Measurements from ENCODE around the gene PALB2. TPM values are rescaled to one million over a fixed set of nuclear protein-coding genes. Genes with fewer than 3 reads are reported as not detected.

Gene PALB2
- polyA plus RNA-seq, 3 donors, result 2.3 to 3.3 (median 2.5) TPM

DNA sequence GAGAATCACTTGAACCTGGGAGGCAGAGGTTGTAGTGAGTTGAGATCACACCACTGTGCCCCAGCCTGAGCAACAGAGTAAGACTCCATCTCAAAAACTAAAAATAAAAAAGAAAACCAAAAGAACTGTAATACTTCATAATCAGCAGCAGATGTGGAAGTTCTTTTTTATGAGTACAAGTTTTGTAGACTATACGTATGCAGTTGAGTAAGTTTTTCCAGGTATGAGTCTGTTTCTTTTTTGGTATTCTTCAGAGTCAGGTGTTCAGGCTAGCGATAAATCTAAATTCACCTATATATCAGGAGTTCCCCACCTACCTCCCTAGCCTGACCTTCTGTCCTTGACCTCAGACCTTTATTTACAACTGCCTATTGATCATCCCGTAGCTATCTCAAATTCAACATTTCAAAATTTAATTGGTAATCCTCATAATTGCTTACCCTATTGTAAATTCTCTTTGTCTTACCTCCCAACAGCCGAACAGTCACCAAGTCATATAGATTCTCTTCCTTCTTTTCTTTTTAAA, 10.9 kb upstream of the PALB2 start:
- intact Hi-C loops (cut with micrococcal nuclease), result no loop called here
- Mint-ChIP-seq H3K27me3 (ENCODE audit: low read depth in 3 of 3) (peaks cover 0 to 2% (median 0%) of the 10 kb centered on the region in 3 donors), H3K27ac (no peak overlapping the region), H3K36me3 (peaks cover 52 to 75% of the 10 kb centered on the region in 2 donors), H3K9me3 (no peaks in the 10 kb centered on the region), H3K4me3 (no peak overlapping the region), H3K4me1 (peaks cover 4% of the 10 kb centered on the region)
- TF ChIP-seq, protein P1, sequence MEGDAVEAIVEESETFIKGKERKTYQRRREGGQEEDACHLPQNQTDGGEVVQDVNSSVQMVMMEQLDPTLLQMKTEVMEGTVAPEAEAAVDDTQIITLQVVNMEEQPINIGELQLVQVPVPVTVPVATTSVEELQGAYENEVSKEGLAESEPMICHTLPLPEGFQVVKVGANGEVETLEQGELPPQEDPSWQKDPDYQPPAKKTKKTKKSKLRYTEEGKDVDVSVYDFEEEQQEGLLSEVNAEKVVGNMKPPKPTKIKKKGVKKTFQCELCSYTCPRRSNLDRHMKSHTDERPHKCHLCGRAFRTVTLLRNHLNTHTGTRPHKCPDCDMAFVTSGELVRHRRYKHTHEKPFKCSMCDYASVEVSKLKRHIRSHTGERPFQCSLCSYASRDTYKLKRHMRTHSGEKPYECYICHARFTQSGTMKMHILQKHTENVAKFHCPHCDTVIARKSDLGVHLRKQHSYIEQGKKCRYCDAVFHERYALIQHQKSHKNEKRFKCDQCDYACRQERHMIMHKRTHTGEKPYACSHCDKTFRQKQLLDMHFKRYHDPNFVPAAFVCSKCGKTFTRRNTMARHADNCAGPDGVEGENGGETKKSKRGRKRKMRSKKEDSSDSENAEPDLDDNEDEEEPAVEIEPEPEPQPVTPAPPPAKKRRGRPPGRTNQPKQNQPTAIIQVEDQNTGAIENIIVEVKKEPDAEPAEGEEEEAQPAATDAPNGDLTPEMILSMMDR (IDR thresholded peaks at IDR 0.05), result no peak
- Histone ChIP-seq H4K20me1 (ENCODE audit: insufficient read depth, low read length) (peaks cover 52% of the 10 kb centered on the region), H3K27ac (ENCODE audit: low read depth in 1 of 2, low read length in 2 of 2) (no peak overlapping the region), H3K36me3 (replicated peaks in 1 of 2; ENCODE audit: control insufficient read depth in 1 of 2, insufficient read depth in 2 of 2, low read length in 2 of 2) (peaks cover 39 to 84% of the 10 kb centered on the region in 2 donors), H3K79me2 (ENCODE audit: insufficient read depth, low read length) (peaks cover 75% of the 10 kb centered on the region), H3K9ac (ENCODE audit: insufficient read depth, low read length, poor library complexity, severe bottlenecking) (no peak overlapping the region), H2AFZ (ENCODE audit: insufficient read depth, low read depth, low read length, poor library complexity, severe bottlenecking) (no peak overlapping the region), H3K4me1 (ENCODE audit: control insufficient read depth in 1 of 2, insufficient read depth in 2 of 2, low read length in 2 of 2) (no peaks in the 10 kb centered on the region), H3K27me3 (ENCODE audit: control insufficient read depth in 2 of 2, insufficient read depth in 2 of 2, low read length in 2 of 2) (no peaks in the 10 kb centered on the region), H3K4me2 (replicated peaks; ENCODE audit: extremely low read depth, low read length, poor library complexity, severe bottlenecking) (no peak overlapping the region), H3K9me3 (replicated peaks in 1 of 2; ENCODE audit: control insufficient read depth in 1 of 2, insufficient read depth in 1 of 2, low read length in 2 of 2) (no peaks in the 10 kb centered on the region), H3K4me3 (replicated peaks in 1 of 3; ENCODE audit: low read depth in 2 of 3, low read length in 3 of 3) (no peak overlapping the region)
- 88% methylated on average over 2 of the region's 4 CpGs for WGBS (ENCODE audit: insufficient coverage)
- DNase-seq, result no peak

DNA sequence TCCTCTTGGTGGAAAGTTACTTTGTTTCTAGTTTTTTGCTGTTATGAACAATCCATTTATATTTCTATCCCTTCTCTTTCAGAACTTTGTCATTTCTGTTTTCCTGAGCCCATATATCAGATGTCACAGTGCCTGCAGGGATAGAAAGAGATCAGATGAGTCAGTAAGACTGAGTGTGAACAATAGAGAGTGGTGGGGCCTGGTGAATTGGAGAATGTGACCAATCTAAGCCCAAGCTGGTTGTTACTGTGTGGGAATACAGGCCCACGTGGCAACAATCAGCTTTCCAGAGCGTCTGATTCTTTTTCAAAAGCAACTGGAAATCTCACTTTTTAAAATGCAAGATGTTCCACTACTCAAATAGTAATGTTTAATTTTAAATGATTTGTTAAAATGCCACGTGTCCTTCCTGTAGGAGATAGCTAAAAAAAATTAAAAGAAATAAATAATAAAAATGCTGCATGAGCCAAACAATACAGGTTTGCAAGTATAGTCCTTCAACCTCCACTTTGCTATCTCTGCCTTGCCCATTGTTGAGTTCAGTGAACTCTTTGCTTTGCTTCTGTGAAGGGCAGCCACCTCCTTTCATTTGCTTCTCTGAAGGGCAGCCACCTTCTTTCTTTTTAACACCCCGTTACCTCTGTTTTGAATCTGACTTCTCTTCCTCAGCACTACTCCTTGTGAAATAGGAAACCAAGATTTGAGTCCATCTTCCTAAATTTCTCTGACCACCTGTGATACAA, 9.7 kb upstream of the PALB2 start:
- Histone ChIP-seq H3K4me2 (replicated peaks; ENCODE audit: extremely low read depth, low read length, poor library complexity, severe bottlenecking) (no peak overlapping the region), H4K20me1 (ENCODE audit: insufficient read depth, low read length) (peaks cover 56% of the 10 kb centered on the region), H3K79me2 (ENCODE audit: insufficient read depth, low read length) (peaks cover 85% of the 10 kb centered on the region), H3K27me3 (ENCODE audit: control insufficient read depth in 2 of 2, insufficient read depth in 2 of 2, low read length in 2 of 2) (no peaks in the 10 kb centered on the region), H3K9ac (ENCODE audit: insufficient read depth, low read length, poor library complexity, severe bottlenecking) (no peak overlapping the region), H3K4me3 (replicated peaks in 1 of 3; ENCODE audit: low read depth in 2 of 3, low read length in 3 of 3) (no peak overlapping the region), H3K9me3 (replicated peaks in 1 of 2; ENCODE audit: control insufficient read depth in 1 of 2, insufficient read depth in 1 of 2, low read length in 2 of 2) (no peaks in the 10 kb centered on the region), H3K27ac (ENCODE audit: low read depth in 1 of 2, low read length in 2 of 2) (peak overlapping the region in 1 of 2 donors; percentile 20), H3K36me3 (replicated peaks in 1 of 2; ENCODE audit: control insufficient read depth in 1 of 2, insufficient read depth in 2 of 2, low read length in 2 of 2) (peaks cover 42 to 88% of the 10 kb centered on the region in 2 donors), H3K4me1 (ENCODE audit: control insufficient read depth in 1 of 2, insufficient read depth in 2 of 2, low read length in 2 of 2) (no peaks in the 10 kb centered on the region), H2AFZ (ENCODE audit: insufficient read depth, low read depth, low read length, poor library complexity, severe bottlenecking) (no peak overlapping the region)
- TF ChIP-seq, protein P1 (IDR thresholded peaks at IDR 0.05), result no peak
- Mint-ChIP-seq H3K9me3 (no peaks in the 10 kb centered on the region), H3K36me3 (peaks cover 59 to 82% of the 10 kb centered on the region in 2 donors), H3K4me3 (no peak overlapping the region), H3K27me3 (ENCODE audit: low read depth in 3 of 3) (peaks cover 0 to 2% (median 0%) of the 10 kb centered on the region in 3 donors), H3K27ac (peak overlapping the region in 4 of 7 donors; percentile 4 to 38 (median 31)), H3K4me1 (peaks cover 4% of the 10 kb centered on the region)
- intact Hi-C loops (cut with micrococcal nuclease), result no loop called here
- no CpG with 5 or more reads among the region's 4 CpGs for WGBS (ENCODE audit: insufficient coverage)
- DNase-seq, result no peak

Data from CD14-positive monocyte (primary cell).